ENCODE data around the gene ARTN.

DNA sequence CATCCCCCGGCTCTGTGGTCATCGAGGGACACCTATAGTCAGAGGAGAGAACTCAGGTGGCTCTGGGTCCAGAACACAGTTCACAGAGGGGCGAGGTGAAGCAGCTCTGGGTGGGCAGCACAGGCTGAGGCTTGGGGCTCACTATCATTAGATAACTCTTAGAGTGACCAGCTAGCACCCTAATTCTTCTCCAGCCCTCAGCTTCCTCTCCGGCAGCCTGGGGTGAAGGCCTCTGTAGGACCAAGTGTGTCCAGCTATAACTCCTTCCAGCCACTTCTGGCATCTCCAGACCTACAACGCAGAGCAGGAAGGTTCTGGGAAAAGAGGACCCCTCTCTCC, 1.4 kb downstream of the ARTN start:
- TF ChIP-seq, protein P1, sequence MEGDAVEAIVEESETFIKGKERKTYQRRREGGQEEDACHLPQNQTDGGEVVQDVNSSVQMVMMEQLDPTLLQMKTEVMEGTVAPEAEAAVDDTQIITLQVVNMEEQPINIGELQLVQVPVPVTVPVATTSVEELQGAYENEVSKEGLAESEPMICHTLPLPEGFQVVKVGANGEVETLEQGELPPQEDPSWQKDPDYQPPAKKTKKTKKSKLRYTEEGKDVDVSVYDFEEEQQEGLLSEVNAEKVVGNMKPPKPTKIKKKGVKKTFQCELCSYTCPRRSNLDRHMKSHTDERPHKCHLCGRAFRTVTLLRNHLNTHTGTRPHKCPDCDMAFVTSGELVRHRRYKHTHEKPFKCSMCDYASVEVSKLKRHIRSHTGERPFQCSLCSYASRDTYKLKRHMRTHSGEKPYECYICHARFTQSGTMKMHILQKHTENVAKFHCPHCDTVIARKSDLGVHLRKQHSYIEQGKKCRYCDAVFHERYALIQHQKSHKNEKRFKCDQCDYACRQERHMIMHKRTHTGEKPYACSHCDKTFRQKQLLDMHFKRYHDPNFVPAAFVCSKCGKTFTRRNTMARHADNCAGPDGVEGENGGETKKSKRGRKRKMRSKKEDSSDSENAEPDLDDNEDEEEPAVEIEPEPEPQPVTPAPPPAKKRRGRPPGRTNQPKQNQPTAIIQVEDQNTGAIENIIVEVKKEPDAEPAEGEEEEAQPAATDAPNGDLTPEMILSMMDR (conservative IDR thresholded peaks at IDR 0.05; ENCODE audit: low read depth, low read length): no peak
- no peak for TF ChIP-seq EZH2phosphoT487 (IDR thresholded peaks at IDR 0.05; ENCODE audit: borderline replicate concordance, low read length)

Measured in PC-3 (cell line).